DND-41 (cell line): ENCODE measurements around the gene GPR68.
"Not testable (repeated sequence)": the region's sequence is repeated elsewhere in the genome, so short reads cannot be mapped to it uniquely, and the experiment has no call there.

Source experiments
- ATAC-seq: fragments of 200-7000 bp; cut with Tn5 transposase; 3 replicates; pipeline ENCODE4 v1.9.1; 2021; ENCODE audit warnings: low read depth; ENCODE audit not compliant: insufficient read depth
- DNase-seq: peaks from one replicate; pipeline ENCODE4 v3.0.0-alpha.2; 2020
- H2AFZ ChIP-seq: 2 replicates; pipeline ENCODE4 v1.6.0; 2012; ENCODE audit warnings: low read depth, low read length
- H3K27ac ChIP-seq: 2 replicates; pipeline ENCODE4 v1.5.1; 2012; ENCODE audit warnings: low read length, inconsistent platforms
- H3K27me3 ChIP-seq: fragments of 200-600 bp; sonication (generic); 2 replicates; pipeline ENCODE4 v1.6.0; 2012; ENCODE audit warnings: low read length, mild to moderate bottlenecking, inconsistent platforms; ENCODE audit not compliant: insufficient read depth, poor library complexity
- H3K36me3 ChIP-seq: 2 replicates; pipeline ENCODE4 v1.5.1; 2012; ENCODE audit warnings: low read length, inconsistent platforms; ENCODE audit not compliant: insufficient read depth
- H3K4me1 ChIP-seq: 2 replicates; pipeline ENCODE4 v1.5.1; 2012; ENCODE audit warnings: mild to moderate bottlenecking, low read length; ENCODE audit not compliant: insufficient read depth
- H3K4me2 ChIP-seq: 2 replicates; pipeline ENCODE4 v1.6.0; 2012; ENCODE audit warnings: mild to moderate bottlenecking, moderate library complexity, low read length, inconsistent platforms; ENCODE audit not compliant: insufficient read depth
- H3K4me3 ChIP-seq, 2 experiments: fragments of 200-600 bp in 1 of 2; shearing (Covaris generic) in 1 of 2; 2 replicates each; pipeline ENCODE4 v1.5.1; 2012 to 2016; ENCODE audit warnings: inconsistent platforms in 2 of 2, low read length in 2 of 2, mild to moderate bottlenecking in 2 of 2, low read depth in 1 of 2, moderate library complexity in 1 of 2
- H3K79me2 ChIP-seq: 2 replicates; pipeline ENCODE4 v1.6.0; 2012; ENCODE audit warnings: low read length, inconsistent platforms; ENCODE audit not compliant: insufficient read depth
- H3K9ac ChIP-seq: 2 replicates; pipeline ENCODE4 v1.6.0; 2012; ENCODE audit warnings: low read depth, mild to moderate bottlenecking, inconsistent platforms, low read length, moderate library complexity
- H3K9me3 ChIP-seq: 2 replicates; pipeline ENCODE4 v1.5.1; 2012; ENCODE audit warnings: low read length, moderate library complexity, mild to moderate bottlenecking, inconsistent platforms; ENCODE audit not compliant: insufficient read depth, severe bottlenecking
- H4K20me1 ChIP-seq: 2 replicates; pipeline ENCODE4 v1.6.0; 2012; ENCODE audit warnings: low read length; ENCODE audit not compliant: insufficient read depth
- EZH2 ChIP-seq: IDR thresholded peaks from 3 replicates; pipeline ENCODE4 v1.6.1; 2012; ENCODE audit warnings: borderline replicate concordance, low read depth, mild to moderate bottlenecking, moderate library complexity, low read length, inconsistent platforms; ENCODE audit not compliant: severe bottlenecking
- TF ChIP-seq, protein P1 (sequence below): IDR thresholded peaks from 2 replicates; pipeline ENCODE4 v1.5.1; 2012; ENCODE audit warnings: borderline replicate concordance, low read length, moderate library complexity, mild to moderate bottlenecking; ENCODE audit not compliant: poor library complexity, severe bottlenecking; ENCODE audit errors: extremely low read depth

GPR68 gene

DNA sequence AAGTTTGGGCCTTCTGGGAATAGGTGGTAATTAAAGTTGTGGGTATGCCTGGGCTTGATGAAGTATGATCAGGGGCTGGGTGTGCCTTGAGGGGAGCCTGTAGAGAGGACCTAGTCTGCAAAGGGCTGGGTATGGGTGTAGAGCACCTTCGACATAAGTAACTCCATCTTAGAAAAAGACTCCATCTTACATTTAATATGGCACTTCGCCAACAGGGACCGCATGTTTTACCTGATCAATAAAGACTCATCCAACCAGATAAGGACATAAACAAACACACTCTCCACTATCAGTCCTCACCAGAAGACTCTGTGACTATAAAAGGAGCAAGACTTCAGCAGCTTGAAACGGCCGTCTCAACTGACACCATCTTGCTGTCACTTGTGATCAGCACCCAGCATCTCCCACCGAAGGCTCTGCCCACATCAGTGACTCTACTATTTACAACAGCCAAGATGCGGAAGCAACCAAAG lies 23.5 kb upstream of the GPR68 start:
- Histone ChIP-seq H4K20me1 (no peaks in the 10 kb centered on the region), H3K9me3 (no peaks in the 10 kb centered on the region)

GRCh38 chr14:91266276-91266675 lies 21.8 kb upstream of the GPR68 start:
- H3K4me1 ChIP-seq, H3K9ac ChIP-seq: not testable (repeated sequence)

More for the DNA sequence above, 23.5 kb upstream of the GPR68 start:
- DNase-seq (no peak), ATAC-seq (no peak)
- Histone ChIP-seq H2AFZ (no peak overlapping the region), H3K4me3 (no peak overlapping the region), H3K4me1 (no peaks in the 10 kb centered on the region), H3K27me3 (no peaks in the 10 kb centered on the region), H3K36me3 (peaks cover 22% of the 10 kb centered on the region), H3K27ac (no peak overlapping the region), H3K79me2 (no peaks in the 10 kb centered on the region), H3K4me2 (no peak overlapping the region), H3K9ac (no peak overlapping the region)
- TF ChIP-seq EZH2 = no peak
- TF ChIP-seq, protein P1, sequence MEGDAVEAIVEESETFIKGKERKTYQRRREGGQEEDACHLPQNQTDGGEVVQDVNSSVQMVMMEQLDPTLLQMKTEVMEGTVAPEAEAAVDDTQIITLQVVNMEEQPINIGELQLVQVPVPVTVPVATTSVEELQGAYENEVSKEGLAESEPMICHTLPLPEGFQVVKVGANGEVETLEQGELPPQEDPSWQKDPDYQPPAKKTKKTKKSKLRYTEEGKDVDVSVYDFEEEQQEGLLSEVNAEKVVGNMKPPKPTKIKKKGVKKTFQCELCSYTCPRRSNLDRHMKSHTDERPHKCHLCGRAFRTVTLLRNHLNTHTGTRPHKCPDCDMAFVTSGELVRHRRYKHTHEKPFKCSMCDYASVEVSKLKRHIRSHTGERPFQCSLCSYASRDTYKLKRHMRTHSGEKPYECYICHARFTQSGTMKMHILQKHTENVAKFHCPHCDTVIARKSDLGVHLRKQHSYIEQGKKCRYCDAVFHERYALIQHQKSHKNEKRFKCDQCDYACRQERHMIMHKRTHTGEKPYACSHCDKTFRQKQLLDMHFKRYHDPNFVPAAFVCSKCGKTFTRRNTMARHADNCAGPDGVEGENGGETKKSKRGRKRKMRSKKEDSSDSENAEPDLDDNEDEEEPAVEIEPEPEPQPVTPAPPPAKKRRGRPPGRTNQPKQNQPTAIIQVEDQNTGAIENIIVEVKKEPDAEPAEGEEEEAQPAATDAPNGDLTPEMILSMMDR = no peak

DNA sequence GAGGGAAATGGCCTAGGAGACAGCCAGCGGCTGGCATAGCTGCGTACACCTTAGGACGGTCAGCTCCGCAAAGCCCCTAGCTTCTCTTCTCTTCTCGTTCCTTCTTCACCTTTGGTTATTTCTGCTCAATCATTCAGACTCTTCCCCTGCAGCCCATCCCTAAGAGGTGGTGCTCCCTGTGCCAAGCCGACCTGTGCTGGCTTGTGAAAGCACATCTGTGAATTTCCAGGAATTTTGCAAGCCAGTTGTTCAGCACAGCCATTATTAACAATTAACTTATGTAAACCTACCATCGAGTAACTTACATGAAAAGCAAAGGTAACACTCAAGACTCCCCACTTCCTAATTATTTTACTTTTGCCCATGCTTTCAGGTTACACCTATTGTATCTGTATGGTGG lies 20.9 kb upstream of the GPR68 start:
- Histone ChIP-seq H3K4me2 (no peak overlapping the region), H4K20me1 (no peaks in the 10 kb centered on the region), H3K9ac (no peak overlapping the region), H2AFZ (no peak overlapping the region), H3K27me3 (no peaks in the 10 kb centered on the region), H3K36me3 (peaks cover 3% of the 10 kb centered on the region; the same call in 1 of the 2 replicates), H3K27ac (no peak overlapping the region), H3K9me3 (peaks cover 2% of the 10 kb centered on the region), H3K4me1 (peaks cover 9% of the 10 kb centered on the region), H3K4me3 (no peak overlapping the region), H3K79me2 (no peaks in the 10 kb centered on the region)
- ATAC-seq (no peak), DNase-seq (no peak)
- TF ChIP-seq, protein P1 = no peak

More at GRCh38 chr14:91266276-91266675, 21.8 kb upstream of the GPR68 start:
- H2AFZ ChIP-seq, H3K4me3 ChIP-seq, H3K27ac ChIP-seq, H3K79me2 ChIP-seq, DNase-seq, H3K4me2 ChIP-seq, H3K27me3 ChIP-seq, H4K20me1 ChIP-seq, ATAC-seq, H3K36me3 ChIP-seq, H3K9me3 ChIP-seq: not testable (repeated sequence)

- no peak overlapping the region for H3K4me2 ChIP-seq
- ATAC-seq = no peak
- no peaks in the 10 kb centered on the region for H3K79me2 ChIP-seq
- no peak overlapping the region for H2AFZ ChIP-seq
- no peaks in the 10 kb centered on the region for H4K20me1 ChIP-seq
- no peak overlapping the region for H3K9ac ChIP-seq
- DNase-seq = no peak
- no peaks in the 10 kb centered on the region for H3K27me3 ChIP-seq
- TF ChIP-seq, protein P1 = no peak
- no peak for TF ChIP-seq EZH2
- peaks cover 9% of the 10 kb centered on the region for H3K4me1 ChIP-seq
- peaks cover 2% of the 10 kb centered on the region for H3K9me3 ChIP-seq
- H3K4me3 ChIP-seq = no peak overlapping the region
- H3K36me3 ChIP-seq = no peaks in the 10 kb centered on the region
- H3K27ac ChIP-seq = no peak overlapping the region
Measured at GRCh38 chr14:91264151-91265150, 19.9 kb upstream of the GPR68 start.
